GM21717 (cell line): Measurements from ENCODE around the gene GTPBP8.

Source experiments
- ATAC-seq: cut with Tn5 transposase; IDR thresholded peaks from one replicate; pipeline ENCODE4 v1.9.1; 2021; ENCODE audit warnings: mild to moderate bottlenecking, moderate library complexity; ENCODE audit not compliant: unreplicated experiment

Gene GTPBP8

GRCh38 chr3:112990672-112991602 lies at the start of gene GTPBP8:
Gene GTPBP8 (plus strand): TSS chr3:112990984. CDS start chr3:112991000, 16 bp downstream.
- peak; percentile 90 for ATAC-seq

- ATAC-seq, result no peak
Observed at GRCh38 chr3:112948346-112948838, 42.4 kb upstream of the GTPBP8 start.

- ATAC-seq, result no peak
Observed at GRCh38 chr3:112956351-112956750, 34.4 kb upstream of the GTPBP8 start.

GRCh38 chr3:112958811-112959560 lies 31.8 kb upstream of the GTPBP8 start:
- peak; percentile 86 for ATAC-seq

GRCh38 chr3:112963683-112964082 lies 27.1 kb upstream of the GTPBP8 start:
- ATAC-seq, result no peak

- no peak for ATAC-seq
Observed at GRCh38 chr3:112965656-112966055, 25.1 kb upstream of the GTPBP8 start.

GRCh38 chr3:112966633-112967032 lies 24.2 kb upstream of the GTPBP8 start:
- no peak for ATAC-seq

- no peak for ATAC-seq
Observed at GRCh38 chr3:112967425-112967824, 23.4 kb upstream of the GTPBP8 start.

- no peak for ATAC-seq
Observed at GRCh38 chr3:112967828-112968227, 23.0 kb upstream of the GTPBP8 start.

- ATAC-seq, result no peak
Observed at GRCh38 chr3:112972158-112972557, 18.6 kb upstream of the GTPBP8 start.

- ATAC-seq, result peak; percentile 88
Observed at GRCh38 chr3:112973325-112974177, 17.2 kb upstream of the GTPBP8 start.

- peak; percentile 24 for ATAC-seq
Observed at GRCh38 chr3:112974178-112974517, 16.6 kb upstream of the GTPBP8 start.

GRCh38 chr3:112974894-112975293 lies 15.9 kb upstream of the GTPBP8 start, which contains the start of gene CD200R1:
Gene CD200R1 (minus strand): TSS chr3:112975103. CDS start chr3:112974857, 246 bp downstream.
- no peak for ATAC-seq

- no peak for ATAC-seq
Observed at GRCh38 chr3:112976001-112976400, 14.8 kb upstream of the GTPBP8 start.

GRCh38 chr3:112976953-112977352 lies 13.8 kb upstream of the GTPBP8 start:
- no peak for ATAC-seq

- no peak for ATAC-seq
Observed at GRCh38 chr3:112979244-112979832, 11.4 kb upstream of the GTPBP8 start.

- no peak for ATAC-seq
Observed at GRCh38 chr3:112980080-112980479, 10.7 kb upstream of the GTPBP8 start.

- ATAC-seq, result no peak
Observed at GRCh38 chr3:112982710-112983109, 8.1 kb upstream of the GTPBP8 start.

- ATAC-seq, result no peak
Observed at GRCh38 chr3:112984485-112984884, 6.3 kb upstream of the GTPBP8 start.

GRCh38 chr3:112987710-112988334 lies 3.0 kb upstream of the GTPBP8 start:
- no peak for ATAC-seq
